Mucosa of descending colon (tissue), 3 donors: ENCODE results near the gene PHETA2. TPM values are rescaled to one million over a fixed set of nuclear protein-coding genes. Genes with fewer than 3 reads are reported as not detected.

Experiments used
- ATAC-seq: fragments of 200-7000 bp; cut with Tn5 transposase; one replicate; pipeline ENCODE4 v1.9.1; 2020; ENCODE audit warnings: mild to moderate bottlenecking, moderate library complexity
- DNase-seq, 3 donors: peaks; one replicate each; pipeline ENCODE4 v3.0.0-alpha.2; 2020
- H3K36me3 ChIP-seq: fragments of 200-600 bp; one replicate; pipeline ENCODE4 v1.8.0; 2021; ENCODE audit warnings: low read depth, mild to moderate bottlenecking
- H3K4me1 ChIP-seq: fragments of 200-600 bp; one replicate; pipeline ENCODE4 v1.8.0; 2021; ENCODE audit warnings: low read depth, mild to moderate bottlenecking
- H3K4me3 ChIP-seq: fragments of 200-600 bp; one replicate; pipeline ENCODE4 v1.8.0; 2021; ENCODE audit warnings: mild to moderate bottlenecking
- H3K9me3 ChIP-seq: fragments of 200-600 bp; one replicate; pipeline ENCODE4 v1.8.0; 2021; ENCODE audit warnings: mild to moderate bottlenecking
- intact Hi-C, 2 donors: fragments of 100-400 bp; cut with DNase I in 1 of 2; cut with micrococcal nuclease in 1 of 2; formaldehyde crosslinking; loops; one replicate each; pipeline versions ENCODE4 v1.11.0 to v1.11.1; 2022; cut with DNase I, micrococcal nuclease
- total RNA-seq, 3 donors: library from RNA; stranded (reverse); fragmentation: NEBNext Ultra II Directional in 2 of 3; extraction: Animal tissue kit (Norgen Biotek cat#: 25700) in 2 of 3; gene quantifications; one replicate each; pipeline versions ENCODE4 v1.2.1 to v1.2.4, GENCODE V29; 2021 to 2023
- TF ChIP-seq, protein P1 (sequence below): fragments of 200-600 bp; IDR thresholded peaks from one replicate; pipeline ENCODE4 v1.8.0; 2022; ENCODE audit warnings: antibody characterized with exemption, mild to moderate bottlenecking
- donor health status: DM: no; HTN: no; CAD: no; lungs with moderate emphysema.
- donor health status: DM: no; HTN: no; CAD: no.
- donor health status: DM: no; HTN: yes; CAD: no.

Gene PHETA2
- total RNA-seq, 3 donors from 2014 or later = 13.0 to 15.7 (median 13.5) TPM

DNA sequence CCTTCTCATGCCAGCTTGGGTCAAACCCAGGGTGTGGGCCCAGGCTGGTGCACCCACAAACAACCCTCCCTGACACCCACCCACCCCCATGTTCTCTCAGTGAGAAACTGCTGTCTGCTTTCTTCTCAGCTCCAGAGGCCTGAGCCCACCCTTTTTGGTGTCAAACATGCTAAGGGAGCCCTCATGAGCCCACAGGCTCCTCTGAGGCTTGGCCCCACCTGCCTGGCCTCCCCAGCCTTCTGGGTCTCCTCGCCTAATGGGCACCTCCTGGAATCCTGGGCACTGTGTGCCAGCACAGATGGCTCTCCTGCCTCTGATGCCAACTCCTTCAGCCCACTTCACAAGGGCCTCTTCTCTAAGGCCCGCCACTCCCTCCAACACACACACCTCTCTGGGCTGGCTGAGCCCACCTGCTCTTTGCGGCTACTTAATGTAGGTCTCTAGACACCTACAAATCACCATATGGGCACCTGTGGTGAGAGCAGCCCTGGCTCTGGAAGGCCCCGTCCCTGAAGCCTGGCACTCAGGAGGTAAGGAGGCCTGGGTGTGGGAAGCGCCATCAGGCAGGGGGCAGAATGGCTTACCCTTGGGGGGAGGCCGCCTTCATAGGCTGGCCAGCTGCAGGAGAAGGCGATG, 7.8 kb upstream of the PHETA2 start:
- DNase-seq (peak in 1 of 3 donors; percentile 25), ATAC-seq (no peak)
- Histone ChIP-seq H3K36me3 (peaks cover 3% of the 10 kb centered on the region), H3K9me3 (no peaks in the 10 kb centered on the region), H3K4me3 (no peak overlapping the region), H3K4me1 (peaks cover 16% of the 10 kb centered on the region)
- TF ChIP-seq, protein P1, sequence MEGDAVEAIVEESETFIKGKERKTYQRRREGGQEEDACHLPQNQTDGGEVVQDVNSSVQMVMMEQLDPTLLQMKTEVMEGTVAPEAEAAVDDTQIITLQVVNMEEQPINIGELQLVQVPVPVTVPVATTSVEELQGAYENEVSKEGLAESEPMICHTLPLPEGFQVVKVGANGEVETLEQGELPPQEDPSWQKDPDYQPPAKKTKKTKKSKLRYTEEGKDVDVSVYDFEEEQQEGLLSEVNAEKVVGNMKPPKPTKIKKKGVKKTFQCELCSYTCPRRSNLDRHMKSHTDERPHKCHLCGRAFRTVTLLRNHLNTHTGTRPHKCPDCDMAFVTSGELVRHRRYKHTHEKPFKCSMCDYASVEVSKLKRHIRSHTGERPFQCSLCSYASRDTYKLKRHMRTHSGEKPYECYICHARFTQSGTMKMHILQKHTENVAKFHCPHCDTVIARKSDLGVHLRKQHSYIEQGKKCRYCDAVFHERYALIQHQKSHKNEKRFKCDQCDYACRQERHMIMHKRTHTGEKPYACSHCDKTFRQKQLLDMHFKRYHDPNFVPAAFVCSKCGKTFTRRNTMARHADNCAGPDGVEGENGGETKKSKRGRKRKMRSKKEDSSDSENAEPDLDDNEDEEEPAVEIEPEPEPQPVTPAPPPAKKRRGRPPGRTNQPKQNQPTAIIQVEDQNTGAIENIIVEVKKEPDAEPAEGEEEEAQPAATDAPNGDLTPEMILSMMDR = no peak
- intact Hi-C loops = no loop called here

DNA sequence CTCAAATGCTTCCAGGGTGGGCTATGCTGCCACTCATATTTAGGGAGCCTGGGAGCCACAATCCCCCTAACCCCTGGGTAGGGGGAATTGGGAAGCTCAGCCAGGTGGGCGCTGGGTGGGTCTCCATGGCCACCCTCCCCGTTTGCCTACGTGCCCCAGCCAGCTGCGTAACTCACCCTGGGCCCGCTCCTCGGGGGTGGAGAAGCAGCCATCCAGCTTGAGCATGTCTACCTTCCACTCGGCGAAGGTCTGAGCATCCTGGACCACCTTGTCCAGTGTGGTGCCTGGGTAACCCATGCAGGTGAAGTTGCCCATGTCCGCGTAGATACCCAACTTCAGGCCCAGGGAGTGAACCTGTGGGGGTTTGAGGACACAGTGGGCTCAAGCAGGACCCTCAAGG, 7.1 kb upstream of the PHETA2 start:
- H3K4me1 ChIP-seq = peaks cover 21% of the 10 kb centered on the region
- TF ChIP-seq, protein P1 = no peak
- peak in 1 of 3 donors; percentile 21 for DNase-seq
- intact Hi-C loops = no loop called here
- no peaks in the 10 kb centered on the region for H3K9me3 ChIP-seq
- ATAC-seq = no peak
- peaks cover 3% of the 10 kb centered on the region for H3K36me3 ChIP-seq
- no peak overlapping the region for H3K4me3 ChIP-seq

DNA sequence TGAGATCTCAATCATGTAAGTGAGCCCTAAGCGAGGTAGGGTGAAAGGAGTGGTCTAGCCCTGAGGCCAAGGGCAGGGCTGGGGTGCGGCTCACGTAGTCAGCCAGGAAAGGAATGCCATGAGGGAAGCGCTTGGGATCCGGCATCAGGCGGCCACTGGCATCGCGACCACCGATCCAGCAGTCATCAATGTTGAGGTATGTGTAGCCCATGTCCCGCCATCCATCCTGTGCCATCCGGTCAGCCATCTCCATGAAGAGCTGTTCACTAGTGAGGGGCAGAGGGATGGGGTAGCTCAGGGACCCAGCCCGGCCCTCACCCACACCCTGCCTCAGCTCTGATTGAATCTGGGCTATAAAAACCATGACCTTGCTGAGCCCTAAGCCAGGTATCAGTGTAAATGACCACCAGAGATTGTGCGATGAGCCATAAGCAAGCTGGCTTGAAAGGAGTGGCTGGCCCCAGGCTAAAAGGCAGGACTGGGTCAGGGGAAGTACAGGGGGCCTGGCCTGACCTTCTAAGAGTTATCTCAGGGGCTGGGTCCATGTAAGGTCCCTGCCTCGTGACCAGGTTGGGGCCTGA, 6.3 kb upstream of the PHETA2 start:
- Histone ChIP-seq H3K4me1 (peaks cover 21% of the 10 kb centered on the region), H3K9me3 (no peaks in the 10 kb centered on the region), H3K36me3 (peaks cover 3% of the 10 kb centered on the region), H3K4me3 (no peak overlapping the region)
- TF ChIP-seq, protein P1 = no peak
- DNase-seq = peak in 1 of 3 donors; percentile 22
- intact Hi-C loops = no loop called here
- no peak for ATAC-seq

DNA sequence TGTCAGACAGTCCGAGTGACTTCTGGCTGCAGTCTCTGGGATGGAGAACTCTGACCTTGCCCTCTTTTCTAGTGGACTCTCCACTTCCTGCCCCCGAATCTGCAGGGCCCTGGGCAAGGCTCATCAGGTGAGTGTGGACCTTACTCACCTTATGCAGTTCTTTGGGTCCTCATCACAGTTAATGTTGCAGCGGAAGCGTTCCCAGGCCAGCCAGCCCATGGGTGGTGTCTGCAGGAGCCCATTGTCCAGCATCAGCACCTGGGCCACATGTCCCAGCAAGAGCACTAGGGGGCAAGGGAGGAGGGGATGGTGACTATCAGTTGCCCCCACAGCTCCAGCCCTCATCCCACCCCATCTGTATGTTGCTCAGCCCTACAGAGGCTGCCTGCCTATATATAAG, 5.8 kb upstream of the PHETA2 start:
- H3K9me3 ChIP-seq = no peaks in the 10 kb centered on the region
- DNase-seq = peak in 1 of 3 donors; percentile 12
- peaks cover 3% of the 10 kb centered on the region for H3K36me3 ChIP-seq
- intact Hi-C loops = no loop called here
- TF ChIP-seq, protein P1 = no peak
- H3K4me3 ChIP-seq = no peak overlapping the region
- ATAC-seq = no peak
- H3K4me1 ChIP-seq = peaks cover 21% of the 10 kb centered on the region

DNA sequence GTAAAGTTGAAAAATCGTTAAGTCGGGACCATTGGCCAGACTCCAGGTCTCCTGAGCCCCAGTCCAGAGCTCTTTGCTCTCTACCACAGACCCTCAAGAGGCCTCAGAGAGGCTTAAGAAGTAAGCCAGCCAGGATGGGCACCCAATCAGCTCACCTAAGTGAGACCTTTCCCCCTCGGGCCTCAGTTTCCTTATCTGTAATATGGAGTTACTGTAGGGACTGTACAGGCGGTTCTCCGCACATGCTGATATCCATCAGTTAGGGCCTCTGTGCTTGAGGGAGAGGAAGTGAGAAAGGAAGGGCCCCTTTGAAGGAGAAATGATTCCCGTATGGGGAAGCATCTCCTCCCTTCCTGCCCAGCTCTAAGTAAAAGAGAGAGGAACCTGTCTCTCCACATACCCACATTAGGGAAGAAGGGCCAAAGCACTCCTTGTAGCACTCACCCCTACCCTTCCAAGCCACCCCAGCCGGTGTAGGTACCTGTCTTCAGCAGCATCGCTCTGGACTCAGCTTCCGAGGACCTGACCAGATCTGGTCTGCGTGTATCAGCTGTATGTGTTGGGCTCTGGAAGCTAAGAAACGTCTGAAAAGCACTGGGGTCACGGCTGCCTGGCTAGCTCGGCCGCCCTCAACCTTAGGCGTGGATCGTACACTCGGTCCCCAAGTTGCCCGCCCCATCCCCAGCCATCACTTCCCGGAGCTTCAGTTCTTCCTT, 4.1 kb upstream of the PHETA2 start:
- H3K36me3 ChIP-seq = peaks cover 3% of the 10 kb centered on the region
- TF ChIP-seq, protein P1 = no peak
- peaks cover 24% of the 10 kb centered on the region for H3K4me1 ChIP-seq
- no peak for DNase-seq
- no peak for ATAC-seq
- no peaks in the 10 kb centered on the region for H3K9me3 ChIP-seq
- intact Hi-C loops = no loop called here
- H3K4me3 ChIP-seq = peak overlapping the region; percentile 17
